Thyroid gland (tissue), 4 donors: ENCODE data around the gene AP2S1. TPM values are rescaled to one million over a fixed set of nuclear protein-coding genes. Genes with fewer than 3 reads are reported as not detected.

Source experiments
- DNase-seq, 2 donors: peaks; one replicate each; pipeline ENCODE4 v3.0.0-alpha.2; 2019
- H3K27ac ChIP-seq, 3 donors: fragments of 200-600 bp; sonication (generic); 1 replicate in 2 of 3; 2 replicates in 1 of 3; pipeline ENCODE4 v1.5.1; 2016 to 2019; ENCODE audit warnings: mild to moderate bottlenecking in 1 of 3, moderate library complexity in 1 of 3
- H3K27me3 ChIP-seq: fragments of 200-600 bp; sonication (generic); one replicate; pipeline ENCODE4 v1.5.1; 2019
- H3K36me3 ChIP-seq, 2 donors: fragments of 200-600 bp; sonication (generic); one replicate each; pipeline ENCODE4 v1.5.1; 2016 to 2019
- H3K4me1 ChIP-seq, 2 donors: fragments of 200-600 bp; sonication (generic); one replicate each; pipeline ENCODE4 v1.5.1; 2017 to 2019
- H3K4me3 ChIP-seq, 3 donors: fragments of 200-600 bp; sonication (generic); replicated peaks in 1 of 3; 1 replicate in 2 of 3; 2 replicates in 1 of 3; pipeline ENCODE4 v1.5.1; 2016; ENCODE audit warnings: mild to moderate bottlenecking in 1 of 3
- H3K9me3 ChIP-seq: fragments of 200-600 bp; sonication (generic); one replicate; pipeline ENCODE4 v1.5.1; 2017
- CTCF ChIP-seq, 6 experiments: fragments of 200-600 bp in 3 of 6; fragments of 450-650 bp in 3 of 6; sonication (generic) in 3 of 6; IDR thresholded peaks; one replicate each; pipeline ENCODE4 v1.5.1; 2016 to 2019; ENCODE audit warnings: antibody characterized with exemption in 6 of 6, mild to moderate bottlenecking in 2 of 6, inconsistent platforms in 1 of 6, moderate library complexity in 1 of 6
- POLR2A ChIP-seq, 2 donors: fragments of 450-650 bp; IDR thresholded peaks; one replicate each; pipeline ENCODE4 v1.6.1; 2017; ENCODE audit warnings: antibody characterized with exemption in 2 of 2, mild to moderate bottlenecking in 2 of 2, moderate library complexity in 1 of 2
- WGBS, 2 donors: methylation state at CpG; one replicate each; pipeline ENCODE4 v1.1.5; 2017; 5-methylcytosine and 5-hydroxymethylcytosine counted together
- intact Hi-C: fragments of 100-400 bp; cut with DNase I; formaldehyde crosslinking; loops from one replicate; pipeline ENCODE4 v1.15.1; 2023
- total RNA-seq, 4 donors: library from RNA; depleted of rRNA; stranded (reverse); fragments of >200 nt; gene quantifications; one replicate each; pipeline ENCODE4 v1.2.3, GENCODE V29; 2016

Gene AP2S1
- total RNA-seq, 4 donors from 2014 or later: 29.8 to 98.4 (median 64.1) TPM

GRCh38 chr19:46834984-46835383, 15.7 kb downstream of the AP2S1 start:
- no peak overlapping the region for H3K4me3 ChIP-seq
- 96 to 97% methylated on average over 6 of the region's 6 CpGs for WGBS, 2 donors
- H3K36me3 ChIP-seq: peaks cover 9 to 12% of the 10 kb centered on the region in 2 donors
- H3K27ac ChIP-seq: no peak overlapping the region
- H3K4me1 ChIP-seq: peaks cover 5 to 6% of the 10 kb centered on the region in 2 donors
- intact Hi-C loops: no loop called here
- DNase-seq: no peak
- no peaks in the 10 kb centered on the region for H3K9me3 ChIP-seq
- no peak for TF ChIP-seq POLR2A (IDR thresholded peaks at IDR 0.05)
- no peak for TF ChIP-seq CTCF (IDR thresholded peaks at IDR 0.05)
- no peaks in the 10 kb centered on the region for H3K27me3 ChIP-seq

DNA sequence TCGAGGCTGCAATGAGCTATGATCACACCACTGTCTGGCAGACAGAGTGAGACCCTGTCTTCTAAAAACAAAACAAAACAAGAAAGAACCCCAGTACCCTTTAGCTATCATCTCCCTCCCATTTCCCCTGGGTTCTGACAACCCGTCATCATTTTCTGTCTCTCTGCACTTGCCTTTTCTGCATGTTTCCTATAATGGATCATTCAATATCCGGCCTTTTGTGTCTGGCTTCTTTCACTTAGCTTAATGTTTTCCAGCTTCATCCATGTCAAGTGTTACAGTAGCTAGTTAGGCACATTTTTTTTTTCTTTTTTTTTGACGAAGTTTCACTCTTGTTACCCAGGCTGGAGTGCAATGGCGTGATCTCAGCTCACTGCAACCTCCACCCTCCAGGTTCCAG, 16.5 kb downstream of the AP2S1 start:
- no peak for TF ChIP-seq POLR2A (IDR thresholded peaks at IDR 0.05)
- TF ChIP-seq CTCF (IDR thresholded peaks at IDR 0.05): no peak
- intact Hi-C loops: no loop called here

GRCh38 chr19:46830864-46831263, 19.8 kb downstream of the AP2S1 start:
- intact Hi-C loops: no loop called here
- Histone ChIP-seq H3K9me3 (no peaks in the 10 kb centered on the region), H3K27ac (no peak overlapping the region), H3K36me3 (no peaks in the 10 kb centered on the region), H3K4me1 (no peaks in the 10 kb centered on the region), H3K4me3 (no peak overlapping the region), H3K27me3 (no peaks in the 10 kb centered on the region)
- TF ChIP-seq POLR2A (IDR thresholded peaks at IDR 0.05) (no peak), CTCF (IDR thresholded peaks at IDR 0.05) (no peak)
- DNase-seq: no peak
- WGBS, 2 donors: 93 to 98% methylated on average over 2 of the region's 2 CpGs

More for the DNA sequence above, 16.5 kb downstream of the AP2S1 start:
- no peak overlapping the region for H3K27ac ChIP-seq
- H3K4me1 ChIP-seq: peaks cover 5 to 6% of the 10 kb centered on the region in 2 donors
- H3K36me3 ChIP-seq: peaks cover 9% of the 10 kb centered on the region in 2 donors
- H3K9me3 ChIP-seq: no peaks in the 10 kb centered on the region
- 79 to 85% methylated on average over 5 of the region's 5 CpGs for WGBS, 2 donors
- no peak for DNase-seq
- no peak overlapping the region for H3K4me3 ChIP-seq
- no peaks in the 10 kb centered on the region for H3K27me3 ChIP-seq

DNA sequence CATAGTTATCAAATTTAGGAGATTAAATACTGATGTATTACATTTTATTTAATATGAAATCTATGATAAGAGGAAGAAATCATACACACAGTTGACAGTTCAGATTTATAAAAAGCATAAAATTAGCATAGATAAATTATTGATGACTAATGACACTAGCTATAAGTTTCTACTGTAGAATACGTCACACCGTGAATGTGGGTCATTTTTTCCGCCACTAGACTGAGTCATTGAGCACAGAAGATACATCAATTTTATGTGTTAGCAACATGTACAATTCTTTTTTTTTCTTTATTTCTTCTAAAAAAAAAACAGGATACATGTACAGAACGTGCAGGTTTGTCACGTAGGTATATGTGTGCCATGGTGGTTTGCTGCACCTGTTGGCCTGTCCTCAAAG, 22.2 kb downstream of the AP2S1 start:
- Histone ChIP-seq H3K4me3 (no peak overlapping the region), H3K27ac (no peak overlapping the region), H3K9me3 (no peaks in the 10 kb centered on the region), H3K27me3 (no peaks in the 10 kb centered on the region), H3K36me3 (no peaks in the 10 kb centered on the region), H3K4me1 (no peaks in the 10 kb centered on the region)
- TF ChIP-seq POLR2A (IDR thresholded peaks at IDR 0.05): no peak
- TF ChIP-seq CTCF (IDR thresholded peaks at IDR 0.05): no peak
- no peak for DNase-seq
- intact Hi-C loops: no loop called here
- 82 to 86% methylated on average over 5 of the region's 5 CpGs for WGBS, 2 donors

- H3K9me3 ChIP-seq: no peaks in the 10 kb centered on the region
- DNase-seq: no peak
- TF ChIP-seq CTCF (IDR thresholded peaks at IDR 0.05): no peak
- no peak for TF ChIP-seq POLR2A (IDR thresholded peaks at IDR 0.05)
- H3K4me3 ChIP-seq: no peak overlapping the region
- intact Hi-C loops: no loop called here
- H3K36me3 ChIP-seq: no peaks in the 10 kb centered on the region
- no peaks in the 10 kb centered on the region for H3K27me3 ChIP-seq
- H3K4me1 ChIP-seq: no peaks in the 10 kb centered on the region
- H3K27ac ChIP-seq: no peak overlapping the region
- 88 to 90% methylated on average over 5 of the region's 5 CpGs for WGBS, 2 donors
These were observed 25.0 kb downstream of the AP2S1 start for GRCh38 chr19:46825731-46826055.
